ENCODE data around the gene SEMA4A. TPM values are rescaled to one million over a fixed set of nuclear protein-coding genes. Genes with fewer than 3 reads are reported as not detected.

SEMA4A gene
- total RNA-seq, 4 donors from 2014 or later, result 1.8 to 4.6 (median 3.5) TPM

DNA sequence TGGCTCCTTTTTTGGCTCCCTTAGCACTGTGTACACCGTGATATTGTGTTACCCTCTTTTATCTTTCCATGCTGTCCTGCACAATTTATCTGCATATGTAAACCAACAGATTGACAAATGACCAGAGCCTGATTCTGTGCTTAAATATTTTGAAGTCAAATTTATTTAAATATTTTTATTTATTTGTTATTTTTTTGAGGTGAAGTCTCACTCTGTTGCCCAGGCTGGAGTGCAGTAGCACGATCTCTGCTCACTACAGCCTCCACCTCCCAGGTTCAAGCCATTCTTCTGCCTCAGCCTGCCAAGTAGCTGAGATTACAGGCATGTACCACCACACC is 72.3 kb downstream of the SEMA4A start:
- Histone ChIP-seq H3K36me3 (peaks cover 0 to 77% (median 3%) of the 10 kb centered on the region in 3 donors), H3K27me3 (no peaks in the 10 kb centered on the region), H3K4me1 (peaks cover 0 to 18% (median 3%) of the 10 kb centered on the region in 4 donors), H3K9me3 (no peaks in the 10 kb centered on the region), H3K4me3 (no peak overlapping the region), H3K27ac (peak overlapping the region in 2 of 4 donors; percentile 10 to 71)
- no peak for TF ChIP-seq POLR2A (IDR thresholded peaks at IDR 0.05)
- no peak for TF ChIP-seq CTCF (IDR thresholded peaks at IDR 0.05)
- TF ChIP-seq EP300 (IDR thresholded peaks at IDR 0.05), result no peak
- no peak for DNase-seq (ENCODE audit: low spot score in 2 of 2)
- 10 to 22% methylated on average over 2 of the region's 2 CpGs for WGBS, 2 donors

GRCh38 chr1:156226116-156226538 is 72.7 kb downstream of the SEMA4A start:
- Histone ChIP-seq H3K4me1 (peaks cover 0 to 18% (median 3%) of the 10 kb centered on the region in 4 donors), H3K27me3 (no peaks in the 10 kb centered on the region), H3K9me3 (no peaks in the 10 kb centered on the region), H3K4me3 (no peak overlapping the region), H3K27ac (peak overlapping the region in 2 of 4 donors; percentile 10 to 71), H3K36me3 (peaks cover 0 to 74% (median 3%) of the 10 kb centered on the region in 3 donors)
- TF ChIP-seq POLR2A (IDR thresholded peaks at IDR 0.05) (no peak), CTCF (IDR thresholded peaks at IDR 0.05) (no peak), EP300 (IDR thresholded peaks at IDR 0.05) (no peak)
- WGBS, 2 donors, result 65 to 68% methylated on average over 2 of the region's 2 CpGs
- no peak for DNase-seq (ENCODE audit: low spot score in 2 of 2)

DNA sequence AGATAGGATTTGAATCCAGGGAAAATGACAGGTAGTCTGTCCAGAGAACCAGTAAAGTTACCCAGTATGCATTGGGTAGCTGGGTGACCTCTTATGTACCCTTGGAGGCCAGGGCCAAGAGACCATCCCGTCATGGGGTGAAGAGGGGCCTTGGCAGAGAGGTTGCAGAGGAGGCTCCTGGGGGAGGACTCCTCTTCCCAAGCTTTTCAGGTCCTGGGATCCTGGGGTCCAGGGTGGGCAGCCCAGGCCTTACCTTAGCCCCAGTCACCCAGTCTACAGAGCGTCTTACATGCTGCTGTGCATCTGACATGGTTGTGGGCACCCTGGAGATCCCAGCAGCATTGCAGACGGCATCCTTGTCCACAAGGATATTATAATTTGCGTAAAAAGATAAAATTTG is 73.4 kb downstream of the SEMA4A start:
- H3K27ac ChIP-seq, result no peak overlapping the region
- no peaks in the 10 kb centered on the region for H3K9me3 ChIP-seq
- no peaks in the 10 kb centered on the region for H3K27me3 ChIP-seq
- no peak overlapping the region for H3K4me3 ChIP-seq
- TF ChIP-seq CTCF (IDR thresholded peaks at IDR 0.05), result no peak
- TF ChIP-seq EP300 (IDR thresholded peaks at IDR 0.05), result no peak
- TF ChIP-seq POLR2A (IDR thresholded peaks at IDR 0.05), result no peak
- no peak for DNase-seq (ENCODE audit: low spot score in 2 of 2)
- H3K4me1 ChIP-seq, result peaks cover 0 to 18% (median 3%) of the 10 kb centered on the region in 4 donors
- WGBS, 2 donors, result 76 to 87% methylated on average over 4 of the region's 4 CpGs
- peaks cover 0 to 71% (median 3%) of the 10 kb centered on the region in 3 donors for H3K36me3 ChIP-seq

Small RNA genes lying within 50 kb of the gene (small RNA-seq; reads per million reads assigned to genes)
- not detected for gene RF00568

Other genes starting within 250 kb of the SEMA4A start
- gene RIT1, start 242.2 kb upstream of the SEMA4A start, total RNA-seq, result 10 to 100 TPM; 18.8 to 23.3 (median 20.7) TPM
- 10 to 100 TPM; 46.8 to 82.8 (median 67.7) TPM for gene KHDC4, start 219.2 kb upstream of the SEMA4A start, total RNA-seq
- not detected for gene RXFP4, start 211.9 kb upstream of the SEMA4A start, total RNA-seq
- gene ARHGEF2, start 175.0 kb upstream of the SEMA4A start, total RNA-seq, result 100 to 1,000 TPM; 105 to 195 (median 153) TPM
- 100 to 1,000 TPM; 172 to 236 (median 212) TPM for gene SSR2, start 132.6 kb upstream of the SEMA4A start, total RNA-seq
- gene UBQLN4, start 99.8 kb upstream of the SEMA4A start, total RNA-seq, result 10 to 100 TPM; 19.5 to 32.1 (median 22.8) TPM
- gene LAMTOR2, start 98.8 kb upstream of the SEMA4A start, total RNA-seq, result 10 to 100 TPM; 32.6 to 51.8 (median 47.8) TPM
- not detected for gene RAB25, start 92.4 kb upstream of the SEMA4A start, total RNA-seq
- 1 to 10 TPM in 1 of 4 donors, under 1 TPM in 3; under 0.01 to 1.2 (median 0.43) TPM for gene MEX3A, start 71.1 kb upstream of the SEMA4A start, total RNA-seq
- 100 to 1,000 TPM; 371 to 501 (median 419) TPM for gene LMNA, start 38.9 kb upstream of the SEMA4A start, total RNA-seq
- gene SLC25A44, start 40.5 kb downstream of the SEMA4A start, total RNA-seq, result 10 to 100 TPM in 3 of 4 donors, 1 to 10 TPM in 1; 9.4 to 25.5 (median 13.6) TPM
- gene PMF1, start 59.4 kb downstream of the SEMA4A start, total RNA-seq, result 10 to 100 TPM; 41.7 to 67.1 (median 49.1) TPM
- 1 to 10 TPM in 3 of 4 donors, not detected in 1; 2.1 to 5.2 (median 2.7) TPM for gene BGLAP, start 88.6 kb downstream of the SEMA4A start, total RNA-seq
- 10 to 100 TPM; 26.4 to 44.6 (median 31.2) TPM for gene PAQR6, start 94.5 kb downstream of the SEMA4A start, total RNA-seq
- gene SMG5, start 129.2 kb downstream of the SEMA4A start, total RNA-seq, result 10 to 100 TPM; 58.0 to 85.8 (median 67.5) TPM
- 1 to 10 TPM; 1.7 to 4.5 (median 3.1) TPM for gene TMEM79, start 130.7 kb downstream of the SEMA4A start, total RNA-seq
- 10 to 100 TPM; 30.8 to 45.9 (median 42.1) TPM for gene GLMP, start 142.1 kb downstream of the SEMA4A start, total RNA-seq
- gene VHLL, start 145.7 kb downstream of the SEMA4A start, total RNA-seq, result not detected
- 100 to 1,000 TPM; 113 to 175 (median 137) TPM for gene CCT3, start 184.7 kb downstream of the SEMA4A start, total RNA-seq
- gene TSACC, start 184.9 kb downstream of the SEMA4A start, total RNA-seq, result not detected
- not detected for gene RHBG, start 215.6 kb downstream of the SEMA4A start, total RNA-seq